NOMO-1 treated with dmso at 0.1 percent for 144 hours (cell line): ENCODE results near the gene OR56A4.
"Not testable (repeated sequence)": the region's sequence is repeated elsewhere in the genome, so short reads cannot be mapped to it uniquely, and the experiment has no call there.

Experiments used
- DNase-seq: peaks from one replicate; lab custom pipeline; 2025; ENCODE audit not compliant: unreplicated experiment; lab: John Stamatoyannopoulos, UW

OR56A4 gene

GRCh38 chr11:5966958-5967357, 39.8 kb downstream of the OR56A4 start:
- DNase-seq = no peak

GRCh38 chr11:5960704-5961320, 45.9 kb downstream of the OR56A4 start:
- DNase-seq = not testable (repeated sequence)

GRCh38 chr11:5955586-5955985, 51.2 kb downstream of the OR56A4 start:
- DNase-seq = no peak
